A549 (cell line): Measurements from ENCODE around the gene NME3. TPM values are rescaled to one million over a fixed set of nuclear protein-coding genes. Genes with fewer than 3 reads are reported as not detected.

ENCODE experiments used
- ATAC-seq, 2 experiments: fragments of 200-7000 bp in 1 of 2; fragments of >200 bp in 1 of 2; cut with Nextera tagmentation in 1 of 2; cut with Tn5 transposase in 1 of 2; 3 replicates each; pipeline versions ENCODE4 v1.8.0 to v1.9.1; 2018 to 2020; ENCODE audit warnings: mild to moderate bottlenecking in 1 of 2, moderate library complexity in 1 of 2
- CTCF ChIA-PET: fragments of 300-600 bp; sonication (Branson Sonifier 250); formaldehyde crosslinking; extraction: SDS; loops from one replicate; lab custom pipeline; 2021; ENCODE audit warnings: antibody characterized with exemption, inconsistent platforms; lab: Yijun Ruan, JAX
- POLR2A ChIA-PET: fragments of 350-600 bp; formaldehyde crosslinking; extraction: SDS; loops from one replicate; lab custom pipeline; 2021; ENCODE audit warnings: antibody characterized with exemption, inconsistent platforms; lab: Yijun Ruan, JAX
- DNase-seq, 2 experiments: peaks; one replicate each; pipeline versions ENCODE4 v3.0.0 to v3.0.0-alpha.2; 2011 to 2016; ENCODE audit warnings: low read depth in 1 of 2, low spot score in 1 of 2
- FAIRE-seq: peaks from 2 replicates; lab custom pipeline; 2011; peaks lifted over from hg19 to GRCh38; lab: Jason Lieb, UNC
- H3K27ac ChIP-seq, 2 experiments: fragments of >200 bp; sonication (Bioruptor Twin); formaldehyde crosslinking; 3 replicates each; pipeline ENCODE4 v1.5.1; 2016 to 2017
- H3K4me1 ChIP-seq: fragments of >200 bp; sonication (Bioruptor Twin); formaldehyde crosslinking; 3 replicates; pipeline ENCODE4 v1.6.1; 2016
- H3K4me2 ChIP-seq: fragments of >200 bp; sonication (Bioruptor Twin); formaldehyde crosslinking; 3 replicates; pipeline ENCODE4 v1.6.1; 2016
- H3K4me3 ChIP-seq: fragments of >200 bp; sonication (Bioruptor Twin); formaldehyde crosslinking; 3 replicates; pipeline ENCODE4 v1.5.1; 2016
- H3K9me3 ChIP-seq: fragments of >200 bp; sonication (Bioruptor Twin); formaldehyde crosslinking; 3 replicates; pipeline ENCODE4 v1.6.1; 2016
- CBX2 ChIP-seq: fragments of 200-600 bp; sonication (generic); IDR thresholded peaks from 2 replicates; pipeline ENCODE4 v1.6.1; 2016; ENCODE audit warnings: low read depth, mild to moderate bottlenecking, borderline replicate concordance
- CBX8 ChIP-seq: fragments of 200-600 bp; sonication (generic); IDR thresholded peaks from 2 replicates; pipeline ENCODE4 v1.6.1; 2016
- CTCF ChIP-seq: fragments of >200 bp; sonication (Bioruptor Twin); formaldehyde crosslinking; IDR thresholded peaks from 3 replicates; pipeline ENCODE4 v1.5.1; 2016
- ESRRA ChIP-seq: fragments of 150-350 bp; IDR thresholded peaks from 2 replicates; pipeline ENCODE4 v1.6.1; 2014; ENCODE audit warnings: mild to moderate bottlenecking, low read length, borderline replicate concordance
- FOSL2 ChIP-seq, 2 experiments: fragments of 450-650 bp in 1 of 2; fragments of >200 bp in 1 of 2; sonication (Bioruptor Twin) in 1 of 2; formaldehyde crosslinking; IDR thresholded peaks; 2 replicates each; pipeline versions ENCODE4 v1.5.0 to v1.6.1; 2016 to 2020; ENCODE audit warnings: mild to moderate bottlenecking in 1 of 2, moderate library complexity in 1 of 2
- JUNB ChIP-seq: fragments of >200 bp; sonication (Bioruptor Twin); formaldehyde crosslinking; IDR thresholded peaks from 2 replicates; pipeline ENCODE4 v1.6.1; 2016
- KDM1A ChIP-seq: fragments of 200-600 bp; sonication (generic); IDR thresholded peaks from 2 replicates; pipeline ENCODE4 v1.6.1; 2016; ENCODE audit warnings: low read depth, mild to moderate bottlenecking
- KDM5A ChIP-seq: fragments of 200-600 bp; sonication (generic); IDR thresholded peaks from 2 replicates; pipeline ENCODE4 v1.6.1; 2016; ENCODE audit warnings: antibody characterized with exemption, mild to moderate bottlenecking
- MAFK ChIP-seq: fragments of 450-650 bp; IDR thresholded peaks from 2 replicates; pipeline ENCODE4 v1.6.1; 2014; ENCODE audit not compliant: partially characterized antibody
- MAZ ChIP-seq: fragments of 150-350 bp; IDR thresholded peaks from 2 replicates; pipeline ENCODE4 v1.6.1; 2014; ENCODE audit warnings: antibody characterized with exemption, low read depth, low read length, borderline replicate concordance
- PHF8 ChIP-seq: fragments of 200-600 bp; sonication (generic); IDR thresholded peaks from 2 replicates; pipeline ENCODE4 v1.6.1; 2016; ENCODE audit warnings: low read depth, mild to moderate bottlenecking, antibody characterized with exemption, moderate library complexity, borderline replicate concordance
- POLR2A ChIP-seq: IDR thresholded peaks from 2 replicates; pipeline ENCODE4 v1.6.1; 2012; ENCODE audit warnings: mild to moderate bottlenecking, low read length
- RAD21 ChIP-seq, 2 experiments: fragments of >200 bp in 1 of 2; sonication (Bioruptor Twin) in 1 of 2; formaldehyde crosslinking in 1 of 2; IDR thresholded peaks in 1 of 2; conservative IDR thresholded peaks in 1 of 2; 2 replicates in 1 of 2; 3 replicates in 1 of 2; pipeline ENCODE4 v1.6.1; 2012 to 2018; ENCODE audit warnings: inconsistent platforms in 1 of 2
- RARB ChIP-seq: fragments of 250-450 bp; sonication (Bioruptor Pico); IDR thresholded peaks from 2 replicates; pipeline ENCODE4 v1.8.0; 2021; ENCODE audit warnings: mild to moderate bottlenecking, moderate library complexity
- RFX5 ChIP-seq: fragments of 450-650 bp; IDR thresholded peaks from 2 replicates; pipeline ENCODE4 v1.7.1; 2014; ENCODE audit warnings: antibody characterized with exemption, mild to moderate bottlenecking, moderate library complexity
- SMC3 ChIP-seq: fragments of >200 bp; sonication (Bioruptor Twin); formaldehyde crosslinking; IDR thresholded peaks from 3 replicates; pipeline ENCODE4 v1.6.1; 2018; ENCODE audit warnings: inconsistent platforms
- TFCP2L1 ChIP-seq: fragments of 250-450 bp; sonication (Bioruptor Pico); IDR thresholded peaks from 2 replicates; pipeline ENCODE4 v1.5.0; 2021; ENCODE audit warnings: mild to moderate bottlenecking
- WGBS: methylation state at CpG from one replicate; pipeline ENCODE4 v1.1.6; 2017; ENCODE audit errors: missing lambda C conversion rate; 5-methylcytosine and 5-hydroxymethylcytosine counted together
- polyA plus RNA-seq, 4 experiments: library from polyadenylated mRNA; depleted of rRNA in 3 of 4; stranded (reverse); fragments of >200 nt; fragmentation: RNase III in 1 of 4; extraction: RNeasy Plus Mini Kit Qiagen cat#74134 plus additional on column Dnase treatment in 1 of 4; gene quantifications; 2 replicates in 3 of 4; 3 replicates in 1 of 4; pipeline ENCODE4 v1.2.3, GENCODE V29; 2011 to 2017
- TF ChIP-seq, protein P1 (sequence below): fragments of >200 bp; sonication (Bioruptor Twin); formaldehyde crosslinking; IDR thresholded peaks from 3 replicates; pipeline ENCODE4 v1.6.1; 2016
- TF ChIP-seq, protein P2 (sequence below): IDR thresholded peaks from 2 replicates; pipeline ENCODE4 v1.6.1; 2012
- TF ChIP-seq, protein P3 (sequence below): fragments of >200 bp; sonication (Bioruptor Twin); formaldehyde crosslinking; IDR thresholded peaks from 2 replicates; pipeline ENCODE4 v1.6.1; 2016

Gene NME3
- polyA plus RNA-seq, 2 of the 4 experiments (the other 2 are of a cell fraction), result 15.2 to 49.9 TPM

DNA sequence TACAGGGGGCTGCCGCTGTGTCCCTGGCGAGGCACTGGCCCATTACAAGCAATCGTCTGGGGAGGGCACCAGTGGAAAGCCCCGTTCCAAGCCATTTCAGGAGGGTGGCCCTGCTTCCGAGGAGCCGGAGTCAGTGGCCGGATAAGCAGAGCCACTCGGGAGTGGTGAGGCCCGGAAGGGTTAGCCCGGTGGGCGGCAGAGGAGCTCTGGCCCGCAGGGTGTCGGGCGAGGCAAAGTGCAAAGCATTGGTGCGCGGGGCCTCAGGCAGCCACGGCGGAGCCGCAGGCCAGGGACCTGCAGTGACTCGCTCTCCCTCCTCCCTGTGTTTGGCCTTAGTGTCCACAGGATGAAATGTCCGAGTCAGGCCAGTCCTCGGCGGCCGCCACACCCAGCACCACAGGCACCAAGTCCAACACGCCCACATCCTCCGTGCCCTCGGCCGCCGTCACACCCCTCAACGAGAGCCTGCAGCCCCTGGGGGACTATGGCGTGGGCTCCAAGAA lies 24.6 kb downstream of the NME3 start:
- H3K27ac ChIP-seq, result peak overlapping the region; percentile 72 to 78
- H3K4me3 ChIP-seq, result no peak overlapping the region
- no peak for TF ChIP-seq SMC3
- TF ChIP-seq FOSL2 (IDR thresholded peaks at IDR 0.05), result no peak
- TF ChIP-seq FOSL2 (CRISPR knock-in tag; IDR thresholded peaks at IDR 0.05), result peak; percentile 29; the same call in 1 of the 2 replicates
- H3K4me1 ChIP-seq, result peaks cover 22% of the 10 kb centered on the region
- H3K9me3 ChIP-seq, result no peaks in the 10 kb centered on the region
- ATAC-seq, result peak; percentile 60 to 74
- WGBS, result 56% methylated on average over 27 of the region's 31 CpGs
- ChIA-PET CTCF (interaction anchor here (1.0 to 4.0 kb wide), 3 partner anchors 18 to 36 kb away, joined by 3 to 13 read pairs (median 4); no protein-coding TSS in a partner anchor), POLR2A (interaction anchor here (1.0 to 1.8 kb wide), 3 partner anchors 8 to 40 kb away, joined by 3 to 19 read pairs (median 4); partner anchors contain the start of gene MAPK8IP3)
- DNase-seq, result peak in 1 of 2 experiments; percentile 61
- peak overlapping the region; percentile 65 for H3K4me2 ChIP-seq
- FAIRE-seq, result no peak

DNA sequence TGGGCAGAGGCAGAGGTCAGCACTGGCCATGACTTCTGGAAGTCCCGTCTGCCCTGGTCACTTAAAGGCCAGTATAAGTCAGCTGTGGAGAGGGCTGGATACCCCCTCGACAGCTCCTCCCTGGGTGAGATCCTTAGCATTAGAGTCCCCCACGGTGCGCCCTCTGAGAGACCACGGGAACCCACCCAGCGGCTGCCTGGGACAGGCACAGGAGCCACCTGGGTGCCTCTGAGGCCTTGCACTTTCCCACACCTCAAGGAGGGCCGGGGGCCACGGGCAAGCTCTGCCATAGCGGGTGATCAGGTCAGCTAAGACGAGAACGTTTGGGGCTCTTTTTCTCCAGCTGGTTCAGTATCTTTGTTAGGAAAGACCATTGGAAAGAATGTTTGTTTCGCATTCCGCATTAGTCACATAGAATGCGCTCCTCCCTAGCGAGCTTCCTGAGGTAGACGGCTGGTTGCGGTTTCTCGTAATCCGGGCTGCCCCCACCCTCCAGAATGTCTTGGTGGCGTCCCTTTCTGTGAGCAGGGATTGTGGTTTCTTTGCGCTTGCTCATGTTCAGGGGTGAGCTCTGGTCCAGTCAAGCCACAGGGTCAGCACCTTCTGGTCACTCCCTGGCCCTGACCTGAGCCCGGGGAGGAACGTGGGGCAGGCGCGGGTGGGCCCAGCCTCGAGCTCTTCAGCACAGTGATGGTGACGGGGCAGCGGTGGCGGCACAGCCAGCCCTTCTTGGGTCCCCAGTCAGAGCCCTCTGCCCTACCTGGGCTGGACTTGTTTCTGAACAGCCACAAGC lies 25.2 kb downstream of the NME3 start:
- H3K27ac ChIP-seq, result peak overlapping the region; percentile 72 to 78
- H3K9me3 ChIP-seq, result no peaks in the 10 kb centered on the region
- DNase-seq (no peak), FAIRE-seq (no peak), ATAC-seq (peak in 1 of 2 experiments; percentile 23; a peak in 3 of 6 replicates)
- ChIA-PET CTCF (interaction anchor here (0.8 to 4.0 kb wide), 14 partner anchors 12 to 402 kb away, joined by 3 to 13 read pairs (median 4); partner anchors contain the start of genes EME2, MAPK8IP3 and MRPS34), POLR2A (interaction anchor here (0.5 to 1.8 kb wide), 7 partner anchors 9 to 55 kb away, joined by 3 to 19 read pairs (median 4); partner anchors contain the start of genes EME2, MAPK8IP3 and MRPS34)
- TF ChIP-seq FOSL2 (IDR thresholded peaks at IDR 0.05), result no peak
- 0 out of 2 replicates have a peak, but pooled peaks have one; percentile 6 for TF ChIP-seq FOSL2 (CRISPR knock-in tag; IDR thresholded peaks at IDR 0.05)
- no peak for TF ChIP-seq RAD21 (conservative IDR thresholded peaks at IDR 0.05 in 1 of 2, IDR thresholded peaks at IDR 0.05 in 1 of 2)
- TF ChIP-seq, protein P1, sequence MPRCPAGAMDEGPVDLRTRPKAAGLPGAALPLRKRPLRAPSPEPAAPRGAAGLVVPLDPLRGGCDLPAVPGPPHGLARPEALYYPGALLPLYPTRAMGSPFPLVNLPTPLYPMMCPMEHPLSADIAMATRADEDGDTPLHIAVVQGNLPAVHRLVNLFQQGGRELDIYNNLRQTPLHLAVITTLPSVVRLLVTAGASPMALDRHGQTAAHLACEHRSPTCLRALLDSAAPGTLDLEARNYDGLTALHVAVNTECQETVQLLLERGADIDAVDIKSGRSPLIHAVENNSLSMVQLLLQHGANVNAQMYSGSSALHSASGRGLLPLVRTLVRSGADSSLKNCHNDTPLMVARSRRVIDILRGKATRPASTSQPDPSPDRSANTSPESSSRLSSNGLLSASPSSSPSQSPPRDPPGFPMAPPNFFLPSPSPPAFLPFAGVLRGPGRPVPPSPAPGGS, result no peak
- no peak for TF ChIP-seq CBX2
- TF ChIP-seq RFX5, result no peak
- peaks cover 22% of the 10 kb centered on the region for H3K4me1 ChIP-seq
- WGBS, result 86% methylated on average over 25 of the region's 29 CpGs
- peak overlapping the region; percentile 65 for H3K4me2 ChIP-seq
- H3K4me3 ChIP-seq, result no peak overlapping the region

GRCh38 chr16:1745181-1745899 lies 26.0 kb downstream of the NME3 start:
- CTCF ChIA-PET, result interaction anchor here (0.8 to 4.0 kb wide), 15 partner anchors 13 to 401 kb away, joined by 3 to 13 read pairs (median 4); partner anchors contain the start of genes EME2, MAPK8IP3 and MRPS34
- Histone ChIP-seq H3K4me1 (peaks cover 22% of the 10 kb centered on the region), H3K27ac (peak overlapping the region; percentile 72 to 78; a peak in 5 of 6 replicates), H3K4me3 (no peak overlapping the region), H3K4me2 (peak overlapping the region; percentile 65), H3K9me3 (no peaks in the 10 kb centered on the region)
- ATAC-seq (no peak), DNase-seq (no peak), FAIRE-seq (no peak)
- POLR2A ChIA-PET, result interaction anchor here (0.5 to 1.8 kb wide), 7 partner anchors 10 to 54 kb away, joined by 3 to 19 read pairs (median 4); partner anchors contain the start of genes EME2, MAPK8IP3 and MRPS34
- TF ChIP-seq PHF8, result no peak
- WGBS, result 75% methylated on average over 22 of the region's 25 CpGs

GRCh38 chr16:1744338-1744840 lies 27.0 kb downstream of the NME3 start:
- 93% methylated on average over 21 of the region's 24 CpGs for whole genome bisulfite sequencing
- ATAC-seq (no peak), DNase-seq (no peak), FAIRE-seq (no peak)
- Histone ChIP-seq H3K4me2 (no peak overlapping the region), H3K4me3 (no peak overlapping the region), H3K4me1 (peaks cover 22% of the 10 kb centered on the region), H3K27ac (no peak overlapping the region), H3K9me3 (no peaks in the 10 kb centered on the region; the same call in 2 of the 3 replicates)
- ChIA-PET POLR2A (no interaction called here), CTCF (interaction anchor here (1.5 to 2.8 kb wide), 4 partner anchors 14 to 38 kb away, joined by 5 to 13 read pairs (median 7); partner anchors contain the start of gene MAPK8IP3)
- TF ChIP-seq KDM1A (no peak), KDM5A (no peak), SMC3 (no peak), CTCF (no peak), ESRRA (no peak), RARB (no peak), MAZ (no peak), CBX8 (no peak), JUNB (no peak), POLR2A (no peak), TFCP2L1 (no peak), MAFK (no peak)
- TF ChIP-seq, protein P2, sequence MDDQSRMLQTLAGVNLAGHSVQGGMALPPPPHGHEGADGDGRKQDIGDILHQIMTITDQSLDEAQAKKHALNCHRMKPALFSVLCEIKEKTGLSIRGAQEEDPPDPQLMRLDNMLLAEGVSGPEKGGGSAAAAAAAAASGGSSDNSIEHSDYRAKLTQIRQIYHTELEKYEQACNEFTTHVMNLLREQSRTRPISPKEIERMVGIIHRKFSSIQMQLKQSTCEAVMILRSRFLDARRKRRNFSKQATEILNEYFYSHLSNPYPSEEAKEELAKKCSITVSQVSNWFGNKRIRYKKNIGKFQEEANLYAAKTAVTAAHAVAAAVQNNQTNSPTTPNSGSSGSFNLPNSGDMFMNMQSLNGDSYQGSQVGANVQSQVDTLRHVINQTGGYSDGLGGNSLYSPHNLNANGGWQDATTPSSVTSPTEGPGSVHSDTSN, result no peak
- TF ChIP-seq, protein P3, sequence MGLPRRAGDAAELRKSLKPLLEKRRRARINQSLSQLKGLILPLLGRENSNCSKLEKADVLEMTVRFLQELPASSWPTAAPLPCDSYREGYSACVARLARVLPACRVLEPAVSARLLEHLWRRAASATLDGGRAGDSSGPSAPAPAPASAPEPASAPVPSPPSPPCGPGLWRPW, result no peak
